Spleen (tissue), 11 donors: ENCODE data around the gene TMEM134. TPM values are rescaled to one million over a fixed set of nuclear protein-coding genes. Genes with fewer than 3 reads are reported as not detected.

Experiments
- DNase-seq: peaks from one replicate; pipeline ENCODE4 v3.0.0-alpha.2; 2020
- H3K27ac ChIP-seq, 8 donors: fragments of 200-600 bp; sonication (generic) in 7 of 8; 1 replicate in 4 of 8; 2 replicates in 4 of 8; pipeline versions ENCODE4 v1.5.0 to v1.8.0; 2016 to 2021; ENCODE audit warnings: inconsistent platforms in 4 of 8, mild to moderate bottlenecking in 4 of 8, moderate library complexity in 1 of 8
- H3K27me3 ChIP-seq, 7 donors: fragments of 200-600 bp; sonication (generic) in 6 of 7; replicated peaks in 1 of 7; 1 replicate in 4 of 7; 2 replicates in 3 of 7; pipeline versions ENCODE4 v1.5.0 to v1.8.0; 2016 to 2021; ENCODE audit warnings: inconsistent platforms in 3 of 7, mild to moderate bottlenecking in 1 of 7
- H3K36me3 ChIP-seq, 6 donors: fragments of 200-600 bp; sonication (generic) in 5 of 6; 1 replicate in 4 of 6; 2 replicates in 2 of 6; pipeline versions ENCODE4 v1.5.0 to v1.8.0; 2016 to 2021; ENCODE audit warnings: inconsistent platforms in 2 of 6
- H3K4me1 ChIP-seq, 6 donors: fragments of 200-600 bp; sonication (generic) in 5 of 6; 1 replicate in 3 of 6; 2 replicates in 3 of 6; pipeline versions ENCODE4 v1.5.0 to v1.8.0; 2016 to 2021; ENCODE audit warnings: inconsistent platforms in 3 of 6
- H3K4me3 ChIP-seq, 8 donors: fragments of 200-600 bp; sonication (generic) in 7 of 8; 1 replicate in 4 of 8; 2 replicates in 4 of 8; pipeline versions ENCODE4 v1.5.0 to v1.8.0; 2016 to 2021; ENCODE audit warnings: inconsistent platforms in 4 of 8, mild to moderate bottlenecking in 4 of 8, moderate library complexity in 2 of 8
- H3K9me3 ChIP-seq, 8 donors: fragments of 200-600 bp; sonication (generic) in 7 of 8; 1 replicate in 4 of 8; 2 replicates in 4 of 8; pipeline versions ENCODE4 v1.5.0 to v1.8.0; 2016 to 2021; ENCODE audit warnings: inconsistent platforms in 4 of 8
- POLR2A ChIP-seq, 3 donors: fragments of 450-650 bp; IDR thresholded peaks; one replicate each; pipeline ENCODE4 v1.5.1; 2017; ENCODE audit warnings: antibody characterized with exemption in 3 of 3, mild to moderate bottlenecking in 1 of 3
- POLR2AphosphoS5 ChIP-seq, 3 donors: sonication (generic); formaldehyde crosslinking; IDR thresholded peaks; one replicate each; pipeline ENCODE4 v1.5.1; 2017; ENCODE audit warnings: antibody characterized with exemption in 3 of 3
- WGBS, 5 donors: extraction: QIAGEN DNeasy Blood & Tissue Kit in 3 of 5; methylation state at CpG; one replicate each; pipeline versions ENCODE4 v1.1.5 to v1.1.7; 2013 to 2018; 5-methylcytosine and 5-hydroxymethylcytosine counted together
- intact Hi-C: fragments of 100-400 bp; cut with DNase I; formaldehyde crosslinking; loops from one replicate; pipeline ENCODE4 v1.15.0; 2023; ENCODE audit warnings: low total_unique reads
- polyA plus RNA-seq, 3 donors: library from polyadenylated mRNA; stranded (reverse); fragments of 200-250 nt; gene quantifications; one replicate each; pipeline ENCODE4 v1.2.1, GENCODE V29; 2013
- total RNA-seq, 7 donors: library from RNA; depleted of rRNA in 3 of 7; stranded (reverse); fragments of >200 nt in 3 of 7; fragmentation: NEBNext Ultra II Directional in 4 of 7; extraction: Animal tissue kit (Norgen Biotek cat#: 25700) in 4 of 7; gene quantifications; one replicate each; pipeline versions ENCODE4 v1.1.0 to v1.2.1, GENCODE V29; 2016 to 2021
- TF ChIP-seq, protein P1 (sequence below), 11 experiments: fragments of 200-600 bp in 7 of 11; fragments of 450-650 bp in 4 of 11; sonication (generic) in 4 of 11; IDR thresholded peaks in 8 of 11; conservative IDR thresholded peaks in 3 of 11; 1 replicate in 7 of 11; 2 replicates in 4 of 11; pipeline versions ENCODE4 v1.4.0 to v1.8.0; 2016 to 2021; ENCODE audit warnings: antibody characterized with exemption in 11 of 11, inconsistent platforms in 4 of 11, mild to moderate bottlenecking in 1 of 11
- donor health status: healthy with polysubstance abuse.
- donor health status: DM: no; HTN: no; CAD: no; lungs with moderate emphysema.
- donor health status: DM: no; HTN: no; CAD: no.
- donor health status: Bipolar disorder and iron deficiency.
- donor health status: healthy.
- donor health status: DM: no; HTN: no; CAD: no.
- donor health status: DM: yes; HTN: yes; CAD: no.

TMEM134 gene
- total and polyA plus RNA-seq, 10 donors = 48.5 to 192 (median 94.8) TPM

DNA sequence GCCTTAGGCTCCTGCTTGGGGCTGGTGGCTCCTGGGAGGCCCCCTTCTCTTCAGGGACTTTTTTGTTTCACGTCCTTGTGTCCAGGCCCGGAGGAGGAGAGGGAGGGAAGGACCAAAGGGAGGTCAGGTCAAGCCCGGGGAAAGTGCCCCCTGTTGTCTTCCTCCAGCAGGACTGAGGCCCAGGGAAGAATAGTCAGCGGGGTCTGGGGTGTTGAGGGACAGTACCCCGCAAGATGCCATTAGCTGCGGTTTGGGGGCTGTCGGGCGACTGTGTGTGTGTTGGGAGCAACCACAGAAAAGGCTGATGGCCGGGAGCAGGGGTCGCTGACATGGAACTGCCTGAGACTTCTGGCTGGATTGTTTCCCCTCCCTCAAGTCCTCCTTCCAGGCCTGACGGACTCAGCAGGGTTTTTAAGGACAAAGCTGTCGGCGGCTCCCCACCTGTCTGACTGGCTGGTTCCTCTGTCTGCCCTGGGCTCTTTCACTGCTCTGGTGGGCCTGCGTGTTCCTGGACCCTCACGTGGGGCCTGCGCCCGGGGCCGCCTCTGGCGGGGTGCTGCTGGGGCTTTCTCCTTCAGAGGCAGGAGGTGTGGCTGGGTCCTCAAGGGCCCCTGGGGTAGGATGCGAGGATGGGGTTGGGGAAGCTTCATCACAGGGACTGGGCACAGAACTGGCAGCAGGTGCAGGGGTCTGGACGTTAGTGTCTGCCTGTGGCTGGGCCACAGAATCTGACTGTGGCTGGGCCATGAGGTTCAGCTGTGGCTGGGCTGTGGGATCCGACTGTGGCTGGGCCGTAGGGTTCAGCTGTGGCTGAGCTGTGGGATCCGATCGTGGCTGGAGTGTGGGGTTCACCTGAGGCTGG lies 18.0 kb downstream of the TMEM134 start:
- 80 to 93% (median 91%) methylated on average over 19 to 25 of the region's 25 CpGs for WGBS, 5 donors
- Histone ChIP-seq H3K4me1 (peaks cover 18 to 96% (median 77%) of the 10 kb centered on the region in 6 donors), H3K9me3 (no peaks in the 10 kb centered on the region), H3K27ac (peak overlapping the region in 5 of 8 donors; percentile 33 to 74 (median 58)), H3K36me3 (no peaks in the 10 kb centered on the region), H3K27me3 (no peaks in the 10 kb centered on the region), H3K4me3 (no peak overlapping the region)
- no peak for DNase-seq
- TF ChIP-seq POLR2AphosphoS5 (IDR thresholded peaks at IDR 0.05) = no peak
- intact Hi-C loops = no loop called here

DNA sequence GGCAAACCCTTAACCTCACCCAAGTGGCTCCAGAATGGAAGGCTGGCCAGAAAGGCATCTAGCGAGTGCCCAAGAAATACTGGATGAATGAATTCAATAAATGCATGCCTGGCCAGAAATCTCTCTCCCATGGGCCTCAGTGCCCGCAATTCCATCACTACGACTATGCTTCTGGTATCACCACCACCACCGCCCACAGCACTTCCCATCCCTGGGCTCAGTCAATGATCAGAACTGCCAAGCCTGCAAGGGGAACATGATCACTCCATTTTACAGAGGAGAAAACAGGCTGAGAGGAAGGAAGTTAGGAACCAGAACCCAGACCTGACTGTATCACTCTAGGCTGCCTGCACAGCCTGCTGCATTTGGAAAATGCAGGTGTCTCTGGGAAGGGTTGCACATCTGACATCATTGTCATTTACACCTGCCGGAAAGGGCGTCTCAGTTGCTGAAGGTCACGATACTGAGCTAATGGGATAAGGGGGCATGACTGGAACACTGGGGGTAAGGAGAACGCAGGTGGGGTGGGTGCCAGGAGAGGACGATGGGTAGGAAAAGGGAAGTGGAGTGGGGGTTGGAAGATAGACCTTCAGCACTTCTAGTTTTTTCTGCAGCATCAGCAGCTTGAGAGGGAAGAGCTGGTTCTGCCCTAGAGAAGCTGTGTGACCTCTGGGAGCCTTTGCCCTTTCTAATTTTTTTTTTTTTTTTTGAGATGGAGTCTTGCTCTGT lies 19.8 kb downstream of the TMEM134 start:
- WGBS, 5 donors = 50 to 54% (median 51%) methylated on average over 9 of the region's 9 CpGs
- Histone ChIP-seq H3K9me3 (no peaks in the 10 kb centered on the region), H3K36me3 (no peaks in the 10 kb centered on the region), H3K4me1 (peaks cover 33 to 97% (median 88%) of the 10 kb centered on the region in 6 donors), H3K27ac (peak overlapping the region in 4 of 8 donors; percentile 27 to 66 (median 50)), H3K4me3 (no peak overlapping the region), H3K27me3 (no peaks in the 10 kb centered on the region)
- TF ChIP-seq POLR2A (IDR thresholded peaks at IDR 0.05) (no peak), POLR2AphosphoS5 (IDR thresholded peaks at IDR 0.05) (peak in 1 of 3 donors; percentile 40)
- TF ChIP-seq, protein P1, sequence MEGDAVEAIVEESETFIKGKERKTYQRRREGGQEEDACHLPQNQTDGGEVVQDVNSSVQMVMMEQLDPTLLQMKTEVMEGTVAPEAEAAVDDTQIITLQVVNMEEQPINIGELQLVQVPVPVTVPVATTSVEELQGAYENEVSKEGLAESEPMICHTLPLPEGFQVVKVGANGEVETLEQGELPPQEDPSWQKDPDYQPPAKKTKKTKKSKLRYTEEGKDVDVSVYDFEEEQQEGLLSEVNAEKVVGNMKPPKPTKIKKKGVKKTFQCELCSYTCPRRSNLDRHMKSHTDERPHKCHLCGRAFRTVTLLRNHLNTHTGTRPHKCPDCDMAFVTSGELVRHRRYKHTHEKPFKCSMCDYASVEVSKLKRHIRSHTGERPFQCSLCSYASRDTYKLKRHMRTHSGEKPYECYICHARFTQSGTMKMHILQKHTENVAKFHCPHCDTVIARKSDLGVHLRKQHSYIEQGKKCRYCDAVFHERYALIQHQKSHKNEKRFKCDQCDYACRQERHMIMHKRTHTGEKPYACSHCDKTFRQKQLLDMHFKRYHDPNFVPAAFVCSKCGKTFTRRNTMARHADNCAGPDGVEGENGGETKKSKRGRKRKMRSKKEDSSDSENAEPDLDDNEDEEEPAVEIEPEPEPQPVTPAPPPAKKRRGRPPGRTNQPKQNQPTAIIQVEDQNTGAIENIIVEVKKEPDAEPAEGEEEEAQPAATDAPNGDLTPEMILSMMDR (IDR thresholded peaks at IDR 0.05 in 8 of 11, conservative IDR thresholded peaks at IDR 0.05 in 3 of 11) = no peak
- DNase-seq = no peak
- intact Hi-C loops = no loop called here

DNA sequence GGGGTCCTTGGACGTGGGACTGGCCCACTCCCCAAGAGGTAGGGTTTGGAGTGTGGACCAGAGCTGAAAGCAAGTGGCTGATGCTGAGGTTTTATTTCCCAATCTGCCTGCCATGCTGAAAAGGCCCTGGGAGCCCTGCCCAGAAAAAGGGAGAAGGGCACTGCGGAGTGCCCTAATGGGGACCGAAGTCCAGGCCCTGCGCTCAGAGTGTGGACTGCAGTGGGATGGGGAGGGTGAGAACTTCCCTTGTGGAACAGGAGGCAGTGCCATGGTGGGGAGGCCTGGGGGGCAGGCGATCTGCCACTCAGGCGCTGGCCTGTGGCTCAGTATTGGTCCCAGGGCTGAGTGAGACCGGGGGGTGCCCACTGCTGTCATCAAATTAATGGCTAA lies 20.8 kb downstream of the TMEM134 start:
- Histone ChIP-seq H3K4me3 (no peak overlapping the region), H3K9me3 (no peaks in the 10 kb centered on the region), H3K36me3 (no peaks in the 10 kb centered on the region), H3K4me1 (peaks cover 35 to 96% (median 92%) of the 10 kb centered on the region in 6 donors), H3K27ac (peak overlapping the region in 4 of 8 donors; percentile 0 to 96 (median 47)), H3K27me3 (no peaks in the 10 kb centered on the region)
- 89 to 98% (median 96%) methylated on average over 6 to 7 of the region's 7 CpGs for WGBS, 5 donors
- intact Hi-C loops = no loop called here
- TF ChIP-seq, protein P1 (IDR thresholded peaks at IDR 0.05 in 8 of 11, conservative IDR thresholded peaks at IDR 0.05 in 3 of 11) = no peak
- TF ChIP-seq POLR2AphosphoS5 (IDR thresholded peaks at IDR 0.05) = no peak
- TF ChIP-seq POLR2A (IDR thresholded peaks at IDR 0.05) = no peak
- no peak for DNase-seq

DNA sequence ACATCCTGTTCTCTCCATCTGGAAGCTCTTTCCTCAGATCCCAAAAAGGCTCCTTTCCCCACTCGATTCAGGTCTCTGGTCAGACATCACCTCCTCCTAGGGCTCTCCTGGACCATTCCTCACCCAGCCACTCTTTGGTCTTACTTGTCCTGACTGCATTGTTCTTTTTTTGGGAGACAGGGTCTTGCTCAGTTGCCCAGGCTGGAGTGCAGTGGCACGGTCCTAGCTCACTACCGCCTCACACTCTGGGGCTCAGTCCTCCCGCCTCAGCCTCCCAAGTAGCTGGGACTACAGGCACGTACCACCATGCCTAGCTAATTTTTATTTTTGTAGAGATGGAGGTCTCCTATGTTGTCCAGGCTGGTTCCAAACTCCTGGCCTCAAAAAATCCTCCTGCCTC lies 23.5 kb downstream of the TMEM134 start:
- Histone ChIP-seq H3K36me3 (peaks cover 0 to 20% (median 0%) of the 10 kb centered on the region in 6 donors), H3K9me3 (no peaks in the 10 kb centered on the region), H3K4me3 (no peak overlapping the region), H3K27me3 (no peaks in the 10 kb centered on the region), H3K27ac (peak overlapping the region in 7 of 8 donors; percentile 41 to 97 (median 92)), H3K4me1 (peaks cover 42 to 96% (median 94%) of the 10 kb centered on the region in 6 donors)
- TF ChIP-seq POLR2A (IDR thresholded peaks at IDR 0.05) (no peak), POLR2AphosphoS5 (IDR thresholded peaks at IDR 0.05) (no peak)
- TF ChIP-seq, protein P1 (IDR thresholded peaks at IDR 0.05 in 8 of 11, conservative IDR thresholded peaks at IDR 0.05 in 3 of 11) = no peak
- no peak for DNase-seq
- intact Hi-C loops = no loop called here
- 77 to 99% (median 86%) methylated on average over 5 of the region's 5 CpGs for WGBS, 5 donors
